NCI-H1105 treated with DMSO at 0.1 percent for 48 hours (cell line): Measurements from ENCODE around the gene SPINK9.

ENCODE experiments used
- DNase-seq: peaks from one replicate; lab custom pipeline; 2025; lab: John Stamatoyannopoulos, UW

Gene SPINK9

GRCh38 chr5:148368299-148368698 is 32.9 kb downstream of the SPINK9 start:
- no peak for DNase-seq

GRCh38 chr5:148372166-148372725 is 36.9 kb downstream of the SPINK9 start:
- no peak for DNase-seq

GRCh38 chr5:148372893-148373292 is 37.5 kb downstream of the SPINK9 start:
- no peak for DNase-seq

- DNase-seq, result peak; percentile 1
Observed at GRCh38 chr5:148374690-148375360, 39.5 kb downstream of the SPINK9 start.

GRCh38 chr5:148376198-148376597 is 40.8 kb downstream of the SPINK9 start:
- no peak for DNase-seq

- DNase-seq, result no peak
Observed at GRCh38 chr5:148378670-148379069, 43.3 kb downstream of the SPINK9 start.

- no peak for DNase-seq
Observed at GRCh38 chr5:148379340-148379739, 44.0 kb downstream of the SPINK9 start.

- DNase-seq, result no peak
Observed at GRCh38 chr5:148381906-148382305, 46.5 kb downstream of the SPINK9 start.

GRCh38 chr5:148382961-148383360 is 47.6 kb downstream of the SPINK9 start:
- no peak for DNase-seq

GRCh38 chr5:148383564-148384379 is 48.4 kb downstream of the SPINK9 start, which contains the start of gene FBXO38:
FBXO38 (plus strand) TSS chr5:148383958; CDS start chr5:148394777, 10,819 bp downstream.
- DNase-seq, result peak; percentile 91

- DNase-seq, result no peak
Observed at GRCh38 chr5:148384380-148384737, 49.0 kb downstream of the SPINK9 start.

- DNase-seq, result no peak
Observed at GRCh38 chr5:148385094-148385493, 49.7 kb downstream of the SPINK9 start.

- no peak for DNase-seq
Observed at GRCh38 chr5:148386041-148386440, 50.7 kb downstream of the SPINK9 start.

- no peak for DNase-seq
Observed at GRCh38 chr5:148387325-148387724, 52.0 kb downstream of the SPINK9 start.

- no peak for DNase-seq
Observed at GRCh38 chr5:148388696-148389095, 53.3 kb downstream of the SPINK9 start.
